Measurements from ENCODE around the gene FBXW7. TPM values are rescaled to one million over a fixed set of nuclear protein-coding genes. Genes with fewer than 3 reads are reported as not detected.
"Not testable (repeated sequence)": the region's sequence is repeated elsewhere in the genome, so short reads cannot be mapped to it uniquely, and the experiment has no call there.

FBXW7 gene
- total and polyA plus RNA-seq, 2 donors: 27.2 to 114 TPM

DNA sequence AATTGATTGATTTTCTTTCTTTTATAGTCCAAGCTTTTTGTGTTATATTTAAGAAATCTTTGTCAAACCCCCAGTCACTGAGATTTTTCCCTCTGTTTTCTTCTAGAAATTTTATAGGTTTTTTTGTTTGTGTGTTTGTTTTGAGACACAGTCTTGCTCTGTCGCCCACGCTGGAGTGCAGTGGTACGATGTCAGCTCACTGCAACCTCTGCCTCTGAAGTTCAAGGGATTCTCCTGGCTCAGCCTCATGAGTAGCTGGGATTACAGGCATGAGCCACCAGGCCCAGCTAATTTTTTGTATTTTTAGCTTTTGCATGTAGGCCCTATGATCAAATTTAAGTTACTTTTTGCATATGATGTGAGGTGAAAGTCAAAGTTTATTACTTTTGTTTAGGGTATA is 20.9 kb upstream of the FBXW7 start:
- no peak for DNase-seq (ENCODE audit: low read depth in 6 of 9, low spot score in 9 of 9)
- H3K4me3 ChIP-seq (ENCODE audit: low read length in 2 of 2): no peak overlapping the region
- no peak overlapping the region for H3K27ac ChIP-seq (ENCODE audit: low read depth in 1 of 2, low read length in 1 of 2)
- H3K9me3 ChIP-seq (ENCODE audit: control insufficient read depth in 2 of 2, insufficient read depth in 1 of 2, low read length in 1 of 2): no peaks in the 10 kb centered on the region
- whole genome bisulfite sequencing: 98% methylated on average over 3 of the region's 3 CpGs
- H3K27me3 ChIP-seq (ENCODE audit: control insufficient read depth in 2 of 2, insufficient read depth in 1 of 2, low read length in 1 of 2): no peaks in the 10 kb centered on the region
- H3K36me3 ChIP-seq (ENCODE audit: control insufficient read depth in 2 of 2, insufficient read depth in 2 of 2, low read length in 1 of 2): no peaks in the 10 kb centered on the region
- peaks cover 4 to 13% of the 10 kb centered on the region in 2 donors for H3K4me1 ChIP-seq (ENCODE audit: control insufficient read depth in 2 of 2, insufficient read depth in 2 of 2, low read length in 2 of 2)

DNA sequence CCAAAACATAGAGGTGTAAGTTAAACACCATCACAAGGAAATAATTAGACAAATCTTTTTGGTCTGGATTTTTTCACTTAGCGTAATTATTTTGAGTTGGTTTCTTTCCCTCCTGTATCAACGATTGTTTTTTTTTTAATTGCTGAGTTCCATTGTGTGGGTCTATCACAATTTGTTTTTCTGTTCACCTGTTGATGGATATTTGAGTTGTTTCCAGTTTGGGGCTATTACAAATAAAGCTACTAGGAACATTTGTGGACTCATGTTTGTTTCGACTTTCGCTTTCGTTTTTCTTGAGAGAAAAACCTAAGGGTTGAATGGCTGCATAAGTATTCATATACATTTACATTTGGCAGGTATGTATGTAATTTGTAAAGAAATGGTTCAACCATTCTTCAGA is 20.4 kb upstream of the FBXW7 start:
- 96% methylated on average over 5 of the region's 5 CpGs for WGBS
- H3K9me3 ChIP-seq (ENCODE audit: control insufficient read depth in 2 of 2, insufficient read depth in 1 of 2, low read length in 1 of 2): no peaks in the 10 kb centered on the region

DNA sequence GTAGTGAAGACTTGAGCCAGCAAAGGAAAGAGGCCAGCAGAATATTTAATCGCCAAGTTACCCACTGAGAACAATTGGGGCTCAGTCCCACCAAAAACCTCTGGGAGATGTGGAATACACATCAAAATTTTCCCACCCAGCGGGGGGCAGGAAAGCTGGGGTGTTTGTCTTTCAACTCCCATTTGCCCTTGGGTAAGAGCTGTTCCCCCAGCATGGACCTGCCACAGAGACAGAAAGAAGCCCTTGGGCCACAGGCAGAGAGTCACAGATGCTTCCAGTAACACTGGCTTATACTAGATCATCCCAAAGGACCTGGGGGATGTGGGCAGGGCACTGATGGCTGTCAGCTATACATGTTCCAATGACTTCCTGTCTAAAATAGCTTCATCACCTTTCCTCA is 18.9 kb upstream of the FBXW7 start:
- over 99% methylated on average over 2 of the region's 2 CpGs for WGBS
- no peak for DNase-seq (ENCODE audit: low read depth in 6 of 9, low spot score in 9 of 9)
- Histone ChIP-seq H3K4me1 (ENCODE audit: control insufficient read depth in 2 of 2, insufficient read depth in 2 of 2, low read length in 2 of 2) (peaks cover 4 to 13% of the 10 kb centered on the region in 2 donors), H3K36me3 (ENCODE audit: control insufficient read depth in 2 of 2, insufficient read depth in 2 of 2, low read length in 1 of 2) (no peaks in the 10 kb centered on the region), H3K27ac (ENCODE audit: low read depth in 1 of 2, low read length in 1 of 2) (no peak overlapping the region), H3K27me3 (ENCODE audit: control insufficient read depth in 2 of 2, insufficient read depth in 1 of 2, low read length in 1 of 2) (no peaks in the 10 kb centered on the region), H3K4me3 (ENCODE audit: low read length in 2 of 2) (no peak overlapping the region), H3K9me3 (ENCODE audit: control insufficient read depth in 2 of 2, insufficient read depth in 1 of 2, low read length in 1 of 2) (no peaks in the 10 kb centered on the region)

More for the DNA sequence above, 20.4 kb upstream of the FBXW7 start:
- no peaks in the 10 kb centered on the region for H3K36me3 ChIP-seq (ENCODE audit: control insufficient read depth in 2 of 2, insufficient read depth in 2 of 2, low read length in 1 of 2)
- peaks cover 4 to 13% of the 10 kb centered on the region in 2 donors for H3K4me1 ChIP-seq (ENCODE audit: control insufficient read depth in 2 of 2, insufficient read depth in 2 of 2, low read length in 2 of 2)
- no peaks in the 10 kb centered on the region for H3K27me3 ChIP-seq (ENCODE audit: control insufficient read depth in 2 of 2, insufficient read depth in 1 of 2, low read length in 1 of 2)
- H3K4me3 ChIP-seq (ENCODE audit: low read length in 2 of 2): no peak overlapping the region
- no peak overlapping the region for H3K27ac ChIP-seq (ENCODE audit: low read depth in 1 of 2, low read length in 1 of 2)
- DNase-seq (ENCODE audit: low read depth in 6 of 9, low spot score in 9 of 9): peak in 1 of 9 donors; percentile 20

DNA sequence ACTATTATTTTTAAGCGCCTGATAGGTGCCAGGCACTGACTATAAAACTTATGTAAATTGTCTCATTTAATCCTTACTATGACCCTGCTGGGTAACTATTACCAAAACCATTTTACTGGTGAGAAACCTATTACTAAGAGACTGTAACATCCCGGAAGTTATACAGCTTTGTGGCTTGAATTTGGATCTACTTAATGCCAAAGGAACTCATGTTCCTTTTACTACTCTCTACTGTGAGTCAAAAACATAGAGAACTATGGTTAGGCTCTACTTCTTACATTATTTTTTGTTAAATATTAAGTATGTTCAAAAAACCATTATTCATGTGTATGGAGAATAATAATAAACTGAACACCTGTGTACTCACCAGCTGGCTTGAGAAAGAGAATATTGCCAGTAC is 14.8 kb upstream of the FBXW7 start:
- not testable (repeated sequence) for H3K27me3 ChIP-seq (ENCODE audit: control insufficient read depth in 2 of 2, insufficient read depth in 1 of 2, low read length in 1 of 2); H3K36me3 ChIP-seq (ENCODE audit: control insufficient read depth in 2 of 2, insufficient read depth in 2 of 2, low read length in 1 of 2); H3K27ac ChIP-seq (ENCODE audit: low read depth in 1 of 2, low read length in 1 of 2); DNase-seq (ENCODE audit: low read depth in 6 of 9, low spot score in 9 of 9); H3K4me3 ChIP-seq (ENCODE audit: low read length in 2 of 2); H3K9me3 ChIP-seq (ENCODE audit: control insufficient read depth in 2 of 2, insufficient read depth in 1 of 2, low read length in 1 of 2)
- peaks cover 4 to 13% of the 10 kb centered on the region in 2 donors for H3K4me1 ChIP-seq (ENCODE audit: control insufficient read depth in 2 of 2, insufficient read depth in 2 of 2, low read length in 2 of 2)
- over 99% methylated on average over 2 of the region's 2 CpGs for WGBS

DNA sequence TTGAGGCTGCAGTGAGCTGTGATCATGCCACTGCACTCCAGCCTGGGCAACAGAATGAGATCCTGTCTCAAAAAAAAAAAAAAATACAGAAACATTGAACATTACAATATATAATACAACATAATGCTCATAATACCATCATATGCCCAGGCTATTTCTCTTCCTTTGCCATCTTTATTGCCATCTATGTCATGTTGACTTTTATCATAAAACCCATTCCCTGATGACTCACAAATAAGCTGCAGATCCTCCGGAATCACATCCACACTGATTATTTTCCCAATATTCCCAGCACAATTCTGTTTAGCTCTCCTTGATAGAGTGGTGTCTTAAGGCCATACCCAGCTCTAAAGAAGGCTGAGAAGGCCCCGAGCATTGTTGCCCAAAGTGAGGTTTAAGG is 9.2 kb upstream of the FBXW7 start:
- DNase-seq (ENCODE audit: low read depth in 6 of 9, low spot score in 9 of 9): no peak
- peaks cover 2 to 4% of the 10 kb centered on the region in 2 donors for H3K36me3 ChIP-seq (ENCODE audit: control insufficient read depth in 2 of 2, insufficient read depth in 2 of 2, low read length in 1 of 2)
- H3K27ac ChIP-seq (ENCODE audit: low read depth in 1 of 2, low read length in 1 of 2): no peak overlapping the region
- H3K4me3 ChIP-seq (ENCODE audit: low read length in 2 of 2): no peak overlapping the region
- H3K27me3 ChIP-seq (ENCODE audit: control insufficient read depth in 2 of 2, insufficient read depth in 1 of 2, low read length in 1 of 2): no peaks in the 10 kb centered on the region
- H3K9me3 ChIP-seq (ENCODE audit: control insufficient read depth in 2 of 2, insufficient read depth in 1 of 2, low read length in 1 of 2): peaks cover under 1 to 3% of the 10 kb centered on the region in 2 donors
- no peaks in the 10 kb centered on the region for H3K4me1 ChIP-seq (ENCODE audit: control insufficient read depth in 2 of 2, insufficient read depth in 2 of 2, low read length in 2 of 2)
- WGBS: 97% methylated on average over 2 of the region's 2 CpGs

DNA sequence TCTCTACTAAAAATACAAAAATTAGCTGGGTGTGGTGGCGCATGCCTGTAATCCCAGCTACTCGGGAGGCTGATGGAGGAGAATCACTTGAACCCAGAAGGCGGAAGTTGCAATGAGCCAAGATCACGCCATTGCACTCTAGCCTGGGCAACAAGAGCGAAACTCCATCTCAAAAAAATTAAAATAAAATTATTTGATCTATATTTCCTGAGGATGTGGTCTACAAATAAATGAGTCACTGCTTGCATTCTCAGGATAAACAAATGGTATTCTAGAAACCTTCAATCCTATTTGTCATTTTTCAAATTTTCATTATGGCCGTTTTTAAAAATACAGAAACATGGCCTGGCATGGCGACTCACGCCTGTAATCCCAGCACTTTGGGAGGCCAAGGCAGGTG is 8.6 kb upstream of the FBXW7 start:
- H3K9me3 ChIP-seq (ENCODE audit: control insufficient read depth in 2 of 2, insufficient read depth in 1 of 2, low read length in 1 of 2); H3K36me3 ChIP-seq (ENCODE audit: control insufficient read depth in 2 of 2, insufficient read depth in 2 of 2, low read length in 1 of 2); H3K4me1 ChIP-seq (ENCODE audit: control insufficient read depth in 2 of 2, insufficient read depth in 2 of 2, low read length in 2 of 2); H3K27me3 ChIP-seq (ENCODE audit: control insufficient read depth in 2 of 2, insufficient read depth in 1 of 2, low read length in 1 of 2); H3K4me3 ChIP-seq (ENCODE audit: low read length in 2 of 2); H3K27ac ChIP-seq (ENCODE audit: low read depth in 1 of 2, low read length in 1 of 2); DNase-seq (ENCODE audit: low read depth in 6 of 9, low spot score in 9 of 9): not testable (repeated sequence)
- WGBS: 99% methylated on average over 8 of the region's 8 CpGs

DNA sequence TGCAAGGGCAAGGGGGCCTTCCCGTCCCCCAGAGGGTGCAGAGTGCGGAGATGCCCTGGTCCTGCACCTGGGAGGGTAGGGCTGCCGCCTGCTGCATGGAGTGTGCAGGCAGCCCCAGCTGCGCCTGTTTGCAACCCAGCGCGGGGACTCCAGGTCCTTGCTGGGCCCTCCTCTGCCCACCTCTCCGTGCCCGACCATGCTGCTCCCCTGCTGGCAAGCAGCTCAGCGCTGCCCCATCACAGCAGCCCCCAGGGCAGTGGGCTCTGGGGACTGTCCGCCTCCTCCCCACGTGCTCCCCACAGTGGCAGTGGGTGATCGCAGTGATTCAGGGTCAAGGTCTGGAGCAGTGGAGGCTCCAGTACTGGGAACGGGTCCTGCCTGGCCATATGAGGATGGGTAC is 5.0 kb upstream of the FBXW7 start:
- 98% methylated on average over 13 of the region's 13 CpGs for WGBS
- peaks cover 9 to 13% of the 10 kb centered on the region in 2 donors for H3K4me1 ChIP-seq (ENCODE audit: control insufficient read depth in 2 of 2, insufficient read depth in 2 of 2, low read length in 2 of 2)
- DNase-seq (ENCODE audit: low read depth in 6 of 9, low spot score in 9 of 9): no peak

DNA sequence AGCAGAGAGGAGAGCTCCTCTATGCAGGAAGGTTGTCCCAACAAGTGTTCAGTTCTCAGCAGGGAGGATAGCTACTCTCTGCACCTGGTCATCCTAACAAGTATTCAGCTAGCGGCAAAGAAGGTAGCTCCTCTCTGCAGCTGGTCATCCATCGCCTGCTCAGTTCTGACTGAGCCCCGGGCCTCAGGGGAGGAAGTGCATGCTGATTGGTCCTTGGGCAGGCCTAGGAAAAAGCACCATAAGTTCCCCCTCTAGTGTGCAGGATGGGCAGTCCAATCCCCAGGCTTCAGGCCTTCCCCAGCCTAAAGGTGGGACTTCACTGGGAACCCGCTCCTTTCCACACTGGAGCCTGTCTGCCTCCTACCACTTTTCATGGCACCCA is 4.4 kb upstream of the FBXW7 start:
- WGBS: 97% methylated on average over 4 of the region's 4 CpGs
- Histone ChIP-seq H3K27ac (ENCODE audit: low read depth in 1 of 2, low read length in 1 of 2) (no peak overlapping the region), H3K36me3 (ENCODE audit: control insufficient read depth in 2 of 2, insufficient read depth in 2 of 2, low read length in 1 of 2) (peaks cover 8 to 17% of the 10 kb centered on the region in 2 donors)

More for the DNA sequence above, 5.0 kb upstream of the FBXW7 start:
- Histone ChIP-seq H3K27ac (ENCODE audit: low read depth in 1 of 2, low read length in 1 of 2) (no peak overlapping the region), H3K27me3 (ENCODE audit: control insufficient read depth in 2 of 2, insufficient read depth in 1 of 2, low read length in 1 of 2) (no peaks in the 10 kb centered on the region), H3K36me3 (ENCODE audit: control insufficient read depth in 2 of 2, insufficient read depth in 2 of 2, low read length in 1 of 2) (peaks cover 8 to 17% of the 10 kb centered on the region in 2 donors), H3K9me3 (ENCODE audit: control insufficient read depth in 2 of 2, insufficient read depth in 1 of 2, low read length in 1 of 2) (peaks cover 5 to 10% of the 10 kb centered on the region in 2 donors), H3K4me3 (ENCODE audit: low read length in 2 of 2) (no peak overlapping the region)

DNA sequence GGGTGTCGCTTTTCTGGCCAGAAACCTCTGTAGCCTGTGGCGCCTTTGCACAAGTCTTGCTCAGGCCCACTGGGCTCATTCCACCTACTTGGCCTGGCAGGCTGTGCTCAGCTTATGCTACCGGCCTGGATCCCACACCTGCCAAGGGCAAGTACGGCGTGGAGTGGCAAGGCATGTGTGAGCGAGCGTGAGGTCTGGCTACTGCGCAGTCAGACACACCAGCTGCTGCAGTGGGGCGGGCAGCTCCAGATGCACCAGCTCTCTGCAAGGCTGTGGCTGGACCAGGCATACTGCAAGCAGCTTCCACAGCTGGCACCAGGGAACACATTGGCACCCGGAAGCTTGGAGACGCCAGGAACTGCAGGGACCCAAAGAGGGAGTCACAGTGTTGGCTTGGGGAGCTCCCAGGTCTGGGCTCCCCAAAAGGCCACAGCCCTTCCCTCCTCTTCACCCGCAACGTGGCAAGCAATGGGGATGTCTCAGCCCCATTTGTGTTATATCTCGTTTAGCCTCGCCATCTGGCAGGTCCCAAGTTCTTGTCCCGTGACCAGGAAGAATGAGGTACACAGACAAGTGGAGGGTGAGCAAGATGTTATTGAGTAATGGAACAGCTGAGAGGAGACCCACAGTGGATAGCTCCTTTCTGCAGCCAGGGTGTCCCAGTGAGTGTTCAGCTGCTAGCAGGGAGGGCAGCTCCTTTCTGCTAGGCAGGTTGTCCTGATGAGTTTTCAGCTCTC is 3.8 kb upstream of the FBXW7 start:
- Histone ChIP-seq H3K4me3 (ENCODE audit: low read length in 2 of 2) (no peak overlapping the region), H3K9me3 (ENCODE audit: control insufficient read depth in 2 of 2, insufficient read depth in 1 of 2, low read length in 1 of 2) (peaks cover 5 to 10% of the 10 kb centered on the region in 2 donors), H3K27me3 (ENCODE audit: control insufficient read depth in 2 of 2, insufficient read depth in 1 of 2, low read length in 1 of 2) (no peaks in the 10 kb centered on the region), H3K27ac (ENCODE audit: low read depth in 1 of 2, low read length in 1 of 2) (no peak overlapping the region), H3K36me3 (ENCODE audit: control insufficient read depth in 2 of 2, insufficient read depth in 2 of 2, low read length in 1 of 2) (peaks cover 8 to 17% of the 10 kb centered on the region in 2 donors), H3K4me1 (ENCODE audit: control insufficient read depth in 2 of 2, insufficient read depth in 2 of 2, low read length in 2 of 2) (peaks cover 9 to 13% of the 10 kb centered on the region in 2 donors)
- DNase-seq (ENCODE audit: low read depth in 6 of 9, low spot score in 9 of 9): no peak
- 98% methylated on average over 16 of the region's 16 CpGs for WGBS

More for the DNA sequence above, 4.4 kb upstream of the FBXW7 start:
- Histone ChIP-seq H3K4me1 (ENCODE audit: control insufficient read depth in 2 of 2, insufficient read depth in 2 of 2, low read length in 2 of 2) (peaks cover 9 to 13% of the 10 kb centered on the region in 2 donors), H3K27me3 (ENCODE audit: control insufficient read depth in 2 of 2, insufficient read depth in 1 of 2, low read length in 1 of 2) (no peaks in the 10 kb centered on the region), H3K4me3 (ENCODE audit: low read length in 2 of 2) (no peak overlapping the region), H3K9me3 (ENCODE audit: control insufficient read depth in 2 of 2, insufficient read depth in 1 of 2, low read length in 1 of 2) (peaks cover 5 to 10% of the 10 kb centered on the region in 2 donors)
- DNase-seq (ENCODE audit: low read depth in 6 of 9, low spot score in 9 of 9): no peak

Data from thymus (tissue), 11 donors.